Mesothelial cell of epicardium (in vitro differentiated cells): ENCODE data around the gene TNFRSF11A. TPM values are rescaled to one million over a fixed set of nuclear protein-coding genes. Genes with fewer than 3 reads are reported as not detected.

Source experiments
- DNase-seq, 2 experiments: peaks; one replicate each; pipeline ENCODE4 v3.0.0; 2021; ENCODE audit warnings: low spot score in 2 of 2; ENCODE audit not compliant: unreplicated experiment in 2 of 2
- H3K27ac Mint-ChIP-seq: 2 replicates; pipeline ENCODE4 v1.8.0; 2021; ENCODE audit warnings: mixed read lengths
- H3K27me3 Mint-ChIP-seq: 2 replicates; pipeline ENCODE4 v1.8.0; 2021; ENCODE audit warnings: low read depth, mixed read lengths
- H3K36me3 Mint-ChIP-seq: 2 replicates; pipeline ENCODE4 v1.8.0; 2021; ENCODE audit warnings: mixed read lengths
- H3K4me1 Mint-ChIP-seq: 2 replicates; pipeline ENCODE4 v1.8.0; 2021; ENCODE audit warnings: mixed read lengths
- H3K4me3 Mint-ChIP-seq: 2 replicates; pipeline ENCODE4 v1.8.0; 2021; ENCODE audit warnings: mild to moderate bottlenecking, moderate library complexity, mixed read lengths
- H3K9me3 Mint-ChIP-seq: 2 replicates; pipeline ENCODE4 v1.8.0; 2021; ENCODE audit warnings: mixed read lengths
- CTCF ChIP-seq: fragments of 200-600 bp; sonication (generic); IDR thresholded peaks from one replicate; pipeline ENCODE4 v1.5.0; 2021; ENCODE audit warnings: antibody characterized with exemption; ENCODE audit not compliant: unreplicated experiment
- total RNA-seq: library from RNA; stranded (reverse); gene quantifications from 3 replicates; pipeline ENCODE4 v1.2.1, GENCODE V29; 2021

TNFRSF11A gene
- total RNA-seq, 1 donor from 2014 or later: 0.83 TPM

- Mint-ChIP-seq H3K9me3 (no peaks in the 10 kb centered on the region), H3K4me3 (no peak overlapping the region), H3K4me1 (peaks cover 4% of the 10 kb centered on the region), H3K36me3 (peaks cover 24% of the 10 kb centered on the region), H3K27me3 (no peaks in the 10 kb centered on the region), H3K27ac (no peak overlapping the region)
- TF ChIP-seq CTCF: no peak
- no peak for DNase-seq
These were observed 43.4 kb upstream of the TNFRSF11A start for GRCh38 chr18:62281684-62282083.

- TF ChIP-seq CTCF: no peak
- Mint-ChIP-seq H3K27me3 (no peaks in the 10 kb centered on the region), H3K4me1 (peaks cover 4% of the 10 kb centered on the region), H3K27ac (no peak overlapping the region), H3K36me3 (peaks cover 24% of the 10 kb centered on the region), H3K9me3 (no peaks in the 10 kb centered on the region), H3K4me3 (no peak overlapping the region)
- no peak for DNase-seq
These were observed 42.9 kb upstream of the TNFRSF11A start for GRCh38 chr18:62282188-62282629.

- no peaks in the 10 kb centered on the region for H3K9me3 Mint-ChIP-seq
- H3K36me3 Mint-ChIP-seq: peaks cover 28% of the 10 kb centered on the region
- H3K4me1 Mint-ChIP-seq: peaks cover 4% of the 10 kb centered on the region
- no peak overlapping the region for H3K27ac Mint-ChIP-seq
- TF ChIP-seq CTCF: no peak
- no peak for DNase-seq
- H3K27me3 Mint-ChIP-seq: no peaks in the 10 kb centered on the region
- H3K4me3 Mint-ChIP-seq: no peak overlapping the region
These were observed 40.5 kb upstream of the TNFRSF11A start for GRCh38 chr18:62284637-62285036.

GRCh38 chr18:62285281-62285680, 39.8 kb upstream of the TNFRSF11A start:
- H3K4me1 Mint-ChIP-seq: peaks cover 4% of the 10 kb centered on the region
- H3K4me3 Mint-ChIP-seq: no peak overlapping the region
- peaks cover 28% of the 10 kb centered on the region for H3K36me3 Mint-ChIP-seq
- no peak for TF ChIP-seq CTCF
- H3K9me3 Mint-ChIP-seq: no peaks in the 10 kb centered on the region
- no peak for DNase-seq
- H3K27me3 Mint-ChIP-seq: no peaks in the 10 kb centered on the region
- H3K27ac Mint-ChIP-seq: no peak overlapping the region

- Mint-ChIP-seq H3K4me1 (no peaks in the 10 kb centered on the region), H3K4me3 (no peak overlapping the region), H3K27ac (no peak overlapping the region), H3K27me3 (no peaks in the 10 kb centered on the region), H3K9me3 (no peaks in the 10 kb centered on the region), H3K36me3 (peaks cover 20% of the 10 kb centered on the region)
- TF ChIP-seq CTCF: no peak
- DNase-seq: no peak
These were observed 37.1 kb upstream of the TNFRSF11A start for GRCh38 chr18:62287781-62288664.
